SU-DHL-6 (cell line): ENCODE results near the gene OR10D3.

Source experiments
- H2AFZ ChIP-seq: fragments of 200-600 bp; sonication (generic); 2 replicates; pipeline ENCODE4 v1.6.1; 2014; ENCODE audit warnings: low read depth, mild to moderate bottlenecking, moderate library complexity, mixed read lengths, antibody characterized with exemption, low read length; ENCODE audit not compliant: severe bottlenecking
- H3F3A ChIP-seq: fragments of 200-600 bp; shearing (Covaris generic); 2 replicates; pipeline ENCODE4 v1.6.0; 2016; ENCODE audit warnings: antibody characterized with exemption, mild to moderate bottlenecking; ENCODE audit not compliant: insufficient read depth
- H3K27ac ChIP-seq: fragments of 200-600 bp; sonication (generic); 2 replicates; pipeline ENCODE4 v1.5.1; 2016; ENCODE audit warnings: low read depth, mild to moderate bottlenecking, low read length, moderate library complexity, mixed read lengths
- H3K27me3 ChIP-seq: fragments of 200-600 bp; sonication (generic), shearing (Covaris generic); 2 replicates; pipeline ENCODE4 v1.6.0; 2014; ENCODE audit warnings: mild to moderate bottlenecking, low read length
- H3K36me3 ChIP-seq: fragments of 200-600 bp; sonication (generic); 2 replicates; pipeline ENCODE4 v1.6.1; 2014; ENCODE audit warnings: mild to moderate bottlenecking, low read length, mixed read lengths
- H3K4me2 ChIP-seq: fragments of 300-600, 200-600 bp; shearing (Covaris generic), sonication (generic); 2 replicates; pipeline ENCODE4 v1.6.0; 2014; ENCODE audit warnings: low read length, low read depth, mild to moderate bottlenecking; ENCODE audit not compliant: poor library complexity, severe bottlenecking
- H3K4me3 ChIP-seq: fragments of 200-600 bp; sonication (generic); 2 replicates; pipeline ENCODE4 v1.5.1; 2014; ENCODE audit warnings: antibody characterized with exemption, low read length, mild to moderate bottlenecking, mixed read lengths; ENCODE audit not compliant: insufficient read depth, poor library complexity, severe bottlenecking
- H3K79me2 ChIP-seq: fragments of 200-600 bp; sonication (generic); 2 replicates; pipeline ENCODE4 v1.6.1; 2014; ENCODE audit warnings: mild to moderate bottlenecking, low read length, moderate library complexity; ENCODE audit not compliant: insufficient read depth
- H3K9ac ChIP-seq: fragments of 200-600 bp; sonication (generic); 2 replicates; pipeline ENCODE4 v1.7.0; 2014; ENCODE audit warnings: mild to moderate bottlenecking, low read length
- H3K9me2 ChIP-seq: fragments of 200-600 bp; sonication (generic); replicated peaks from 2 replicates; pipeline ENCODE4 v1.6.1; 2014; ENCODE audit warnings: low read length; ENCODE audit not compliant: insufficient read depth
- H3K9me3 ChIP-seq: fragments of 200-600 bp; sonication (generic); 2 replicates; pipeline ENCODE4 v1.6.1; 2014; ENCODE audit warnings: low read length, mixed read lengths; ENCODE audit not compliant: insufficient read depth
- H4K20me1 ChIP-seq: fragments of 200-600 bp; sonication (generic); 2 replicates; pipeline ENCODE4 v1.6.1; 2014; ENCODE audit warnings: low read depth, mild to moderate bottlenecking, antibody characterized with exemption, low read length, moderate library complexity, mixed read lengths
- CTCF ChIP-seq: fragments of 200-600 bp; sonication (generic); IDR thresholded peaks from one replicate; pipeline ENCODE4 v1.5.1; 2017; ENCODE audit warnings: antibody characterized with exemption, mild to moderate bottlenecking, low read length, moderate library complexity; ENCODE audit not compliant: insufficient read depth, poor library complexity, severe bottlenecking
- EZH2phosphoT487 ChIP-seq: fragments of 200-600 bp; sonication (generic), shearing (Covaris generic); conservative IDR thresholded peaks from 2 replicates; pipeline ENCODE4 v1.6.1; 2018; ENCODE audit warnings: mild to moderate bottlenecking, antibody characterized with exemption, low read length, moderate library complexity, mixed read lengths

OR10D3 gene

GRCh38 chr11:124210421-124210820 lies 27.3 kb downstream of the OR10D3 start:
- Histone ChIP-seq H3K9me3 (no peaks in the 10 kb centered on the region), H3K9me2 (no peaks in the 10 kb centered on the region), H3K79me2 (no peaks in the 10 kb centered on the region), H3K4me3 (no peak overlapping the region), H3K4me2 (no peak overlapping the region), H3K27me3 (no peaks in the 10 kb centered on the region), H4K20me1 (no peaks in the 10 kb centered on the region), H3K9ac (no peak overlapping the region), H3K36me3 (no peaks in the 10 kb centered on the region), H3K27ac (no peak overlapping the region), H2AFZ (no peak overlapping the region), H3F3A (no peaks in the 10 kb centered on the region)
- TF ChIP-seq CTCF (no peak), EZH2phosphoT487 (no peak)

- Histone ChIP-seq H2AFZ (no peak overlapping the region), H3K9me2 (no peaks in the 10 kb centered on the region), H3K36me3 (no peaks in the 10 kb centered on the region), H3F3A (no peaks in the 10 kb centered on the region), H3K9ac (no peak overlapping the region), H3K79me2 (no peaks in the 10 kb centered on the region), H3K27me3 (no peaks in the 10 kb centered on the region), H3K9me3 (no peaks in the 10 kb centered on the region), H3K4me2 (no peak overlapping the region), H4K20me1 (no peaks in the 10 kb centered on the region), H3K27ac (no peak overlapping the region), H3K4me3 (no peak overlapping the region)
- no peak for TF ChIP-seq EZH2phosphoT487
- TF ChIP-seq CTCF, result no peak
These were observed 28.2 kb downstream of the OR10D3 start for GRCh38 chr11:124211321-124211720.

- no peaks in the 10 kb centered on the region for H3K27me3 ChIP-seq
- no peaks in the 10 kb centered on the region for H3K36me3 ChIP-seq
- no peak overlapping the region for H3K4me2 ChIP-seq
- H4K20me1 ChIP-seq, result no peaks in the 10 kb centered on the region
- H3F3A ChIP-seq, result no peaks in the 10 kb centered on the region
- no peaks in the 10 kb centered on the region for H3K9me3 ChIP-seq
- TF ChIP-seq EZH2phosphoT487 (no peak), CTCF (no peak)
- H3K27ac ChIP-seq, result no peak overlapping the region
- H3K9ac ChIP-seq, result no peak overlapping the region
- H3K4me3 ChIP-seq, result no peak overlapping the region
- no peaks in the 10 kb centered on the region for H3K9me2 ChIP-seq
- H3K79me2 ChIP-seq, result no peaks in the 10 kb centered on the region
- no peak overlapping the region for H2AFZ ChIP-seq
These were observed 30.9 kb downstream of the OR10D3 start for GRCh38 chr11:124214027-124214426.
